RKO (cell line): ENCODE data around the gene NGDN.

Experiments used
- DNase-seq: peaks from one replicate; pipeline ENCODE4 v3.0.0-alpha.2; 2016; ENCODE audit warnings: low spot score

Gene NGDN

GRCh38 chr14:23470947-23471346, 1.4 kb downstream of the NGDN start:
- no peak for DNase-seq

- peak; percentile 75 for DNase-seq
These were observed 8.7 kb downstream of the NGDN start for GRCh38 chr14:23478109-23478759.

GRCh38 chr14:23481362-23481970, 12.0 kb downstream of the NGDN start:
- peak; percentile 38 for DNase-seq

- DNase-seq, result no peak
These were observed 12.7 kb downstream of the NGDN start for GRCh38 chr14:23481979-23482822.

- no peak for DNase-seq
These were observed 13.3 kb downstream of the NGDN start for GRCh38 chr14:23482823-23483148.

- no peak for DNase-seq
These were observed 13.8 kb downstream of the NGDN start for GRCh38 chr14:23483236-23483854.

- no peak for DNase-seq
These were observed 15.8 kb downstream of the NGDN start for GRCh38 chr14:23485326-23485725.

GRCh38 chr14:23486036-23486435, 16.5 kb downstream of the NGDN start:
- no peak for DNase-seq

GRCh38 chr14:23487216-23487615, 17.7 kb downstream of the NGDN start:
- DNase-seq, result no peak

GRCh38 chr14:23492618-23493272, 23.2 kb downstream of the NGDN start:
- DNase-seq, result no peak

- no peak for DNase-seq
These were observed 24.7 kb downstream of the NGDN start for GRCh38 chr14:23494223-23494622.

GRCh38 chr14:23512156-23512555, 42.7 kb downstream of the NGDN start:
- no peak for DNase-seq

- no peak for DNase-seq
These were observed 43.7 kb downstream of the NGDN start for GRCh38 chr14:23513005-23513817.

GRCh38 chr14:23513818-23514643, 44.5 kb downstream of the NGDN start:
- no peak for DNase-seq

- DNase-seq, result no peak
These were observed 45.1 kb downstream of the NGDN start for GRCh38 chr14:23514644-23514957.

GRCh38 chr14:23517650-23518326, 48.3 kb downstream of the NGDN start:
- DNase-seq, result no peak

- no peak for DNase-seq
These were observed 49.2 kb downstream of the NGDN start for GRCh38 chr14:23518709-23519108.

GRCh38 chr14:23520899-23521533, 51.5 kb downstream of the NGDN start:
- no peak for DNase-seq

- no peak for DNase-seq
These were observed 52.5 kb downstream of the NGDN start for GRCh38 chr14:23521785-23522640.
